ENCODE data around the gene TBC1D28.
"Not testable (repeated sequence)": the region's sequence is repeated elsewhere in the genome, so short reads cannot be mapped to it uniquely, and the experiment has no call there.

TBC1D28 gene

DNA sequence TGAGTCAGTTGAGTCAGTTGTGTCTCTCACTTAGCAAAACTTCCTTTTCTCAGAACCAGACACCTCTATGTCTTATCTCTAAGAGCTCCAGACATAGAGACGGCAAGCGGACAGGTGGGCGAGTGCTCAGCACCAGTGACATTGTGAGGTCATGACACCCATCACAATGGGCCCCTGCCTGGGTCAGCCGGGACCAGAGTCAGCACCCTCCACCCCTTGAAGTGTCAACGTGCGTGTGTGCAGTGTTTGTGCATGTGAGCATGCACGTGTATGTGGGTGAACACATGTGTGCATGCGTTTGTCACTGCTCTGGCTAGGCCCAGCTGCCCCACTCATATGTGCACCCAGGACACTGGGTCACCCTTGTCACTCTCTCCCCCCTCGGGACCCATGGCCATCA lies at the start of gene TBC1D28:
Gene TBC1D28, minus strand, starts transcription at position 101 of the 400 bp plus-strand sequence. CDS start 3,039 bp downstream, outside the sequence.
- H3K4me3 ChIP-seq; H3K9me3 ChIP-seq; DNase-seq; H3K27me3 ChIP-seq; H3K27ac ChIP-seq; H3K4me1 ChIP-seq; intact Hi-C loops (cut with DNase I; ENCODE audit: low total_unique reads); H3K36me3 ChIP-seq: not testable (repeated sequence)

DNA sequence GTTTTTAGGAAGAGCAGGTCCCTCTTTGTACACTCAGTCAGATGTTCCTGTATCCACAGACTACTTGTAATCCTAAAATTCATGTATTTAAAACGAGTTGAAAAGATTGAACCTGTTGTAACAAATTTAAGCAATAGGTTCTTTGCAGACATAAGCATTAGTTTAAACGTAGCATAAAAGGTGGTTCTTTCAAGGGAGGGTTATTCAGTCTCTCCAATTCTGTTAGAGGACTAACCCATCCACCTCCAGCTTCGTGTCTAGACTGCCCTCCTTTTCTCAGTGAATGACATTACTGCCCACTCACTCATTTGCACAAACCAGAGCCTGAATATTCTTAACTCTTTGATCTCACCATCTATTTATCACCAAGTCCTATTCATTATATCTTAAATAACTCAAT lies 38.5 kb upstream of the TBC1D28 start:
- peak overlapping the region in 1 of 2 donors; percentile 61 for H3K4me3 ChIP-seq
- H3K4me1 ChIP-seq; H3K27me3 ChIP-seq; H3K9me3 ChIP-seq; intact Hi-C loops (cut with DNase I; ENCODE audit: low total_unique reads); H3K27ac ChIP-seq; DNase-seq; H3K36me3 ChIP-seq: not testable (repeated sequence)

DNA sequence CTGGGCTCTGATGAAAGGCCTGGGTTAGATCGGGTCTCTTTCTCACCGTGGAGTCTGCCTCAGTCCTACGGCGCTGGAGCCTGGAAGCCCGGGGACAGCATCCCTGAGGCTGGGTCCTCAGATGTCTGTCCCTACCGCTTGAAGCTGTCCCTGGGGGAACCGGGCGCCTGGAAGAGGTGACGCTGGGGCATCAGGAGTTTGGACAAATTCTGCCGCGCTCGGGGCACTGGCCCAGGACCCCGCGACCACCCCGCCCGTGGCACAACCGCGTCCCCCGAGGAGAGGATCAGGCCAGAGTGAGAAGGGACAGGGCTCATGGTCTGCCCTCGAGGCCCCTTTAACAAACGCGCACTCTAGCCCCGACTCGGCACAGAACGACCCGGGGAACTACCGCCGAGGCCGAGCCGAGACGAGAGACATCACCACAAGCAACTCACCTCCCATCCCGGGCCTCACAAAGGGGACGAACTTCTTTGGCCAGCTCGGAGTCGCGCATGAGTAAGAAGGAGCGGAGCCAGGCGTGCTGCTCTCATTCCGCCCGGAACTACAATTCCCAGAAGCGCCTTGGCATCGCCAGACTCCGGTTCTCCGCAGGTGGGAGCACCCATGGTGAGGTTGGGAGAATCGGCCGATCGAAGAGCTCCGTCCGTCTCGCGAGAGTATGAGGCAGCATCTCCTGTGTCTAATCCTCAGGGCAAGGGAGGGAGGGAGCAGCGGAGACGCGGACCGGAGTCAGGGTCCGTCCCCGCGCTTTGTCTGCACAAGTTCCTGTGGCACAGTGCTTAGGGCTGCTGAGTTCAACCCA lies 37.8 kb upstream of the TBC1D28 start, which contains the start of gene FOXO3B:
Gene FOXO3B, minus strand, starts transcription at position 548 of the 805 bp plus-strand sequence. CDS start 663 bp downstream, outside the sequence.
- H3K27me3 ChIP-seq; intact Hi-C loops (cut with DNase I; ENCODE audit: low total_unique reads); H3K4me1 ChIP-seq; H3K36me3 ChIP-seq; H3K9me3 ChIP-seq: not testable (repeated sequence)
- Histone ChIP-seq H3K4me3 (peak within 1 kb of the TSS; percentile 57 to 61), H3K27ac (peak within 1 kb of the TSS; percentile 41 to 70)
- peak; percentile 74 to 79 for DNase-seq

DNA sequence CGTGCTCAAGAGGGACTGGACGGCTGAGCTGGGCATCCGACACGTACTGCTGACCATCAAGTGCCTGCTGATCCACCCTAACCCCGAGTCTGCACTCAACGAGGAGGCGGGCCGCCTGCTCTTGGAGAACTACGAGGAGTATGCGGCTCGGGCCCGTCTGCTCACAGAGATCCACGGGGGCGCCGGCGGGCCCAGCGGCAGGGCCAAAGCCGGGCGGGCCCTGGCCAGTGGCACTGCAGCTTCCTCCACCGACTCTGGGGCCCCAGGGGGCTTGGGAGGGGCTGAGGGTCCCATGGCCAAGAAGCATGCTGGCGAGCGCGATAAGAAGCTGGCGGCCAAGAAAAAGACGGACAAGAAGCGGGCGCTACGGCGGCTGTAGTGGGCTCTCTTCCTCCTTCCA lies 33.2 kb upstream of the TBC1D28 start:
- H3K4me3 ChIP-seq; H3K9me3 ChIP-seq; intact Hi-C loops (cut with DNase I; ENCODE audit: low total_unique reads); H3K27me3 ChIP-seq; H3K4me1 ChIP-seq; H3K27ac ChIP-seq; DNase-seq: not testable (repeated sequence)
- peaks cover 0 to 25% (median 20%) of the 10 kb centered on the region in 3 donors for H3K36me3 ChIP-seq

DNA sequence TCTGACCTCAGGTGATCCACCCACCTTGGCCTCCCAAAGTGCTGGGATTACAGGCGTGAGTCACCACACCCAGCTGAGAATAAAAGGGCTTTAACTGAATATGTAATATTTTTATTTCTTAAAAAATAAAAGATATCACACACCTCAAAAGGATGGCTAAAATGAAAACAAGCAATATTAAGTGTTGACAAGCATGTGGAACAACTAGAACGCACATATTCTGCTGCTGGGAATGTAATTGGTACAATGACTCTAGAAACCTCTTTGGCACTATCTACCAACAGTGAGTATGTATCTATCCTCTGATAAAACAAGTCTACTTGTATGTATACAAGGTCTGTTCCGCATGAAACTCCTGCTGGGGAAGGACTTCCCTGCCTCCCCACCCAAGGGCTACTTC lies 32.7 kb upstream of the TBC1D28 start:
- H3K27ac ChIP-seq; DNase-seq; H3K4me1 ChIP-seq; H3K4me3 ChIP-seq; H3K27me3 ChIP-seq; intact Hi-C loops (cut with DNase I; ENCODE audit: low total_unique reads); H3K9me3 ChIP-seq: not testable (repeated sequence)
- H3K36me3 ChIP-seq: peaks cover 2 to 29% (median 24%) of the 10 kb centered on the region in 3 donors

DNA sequence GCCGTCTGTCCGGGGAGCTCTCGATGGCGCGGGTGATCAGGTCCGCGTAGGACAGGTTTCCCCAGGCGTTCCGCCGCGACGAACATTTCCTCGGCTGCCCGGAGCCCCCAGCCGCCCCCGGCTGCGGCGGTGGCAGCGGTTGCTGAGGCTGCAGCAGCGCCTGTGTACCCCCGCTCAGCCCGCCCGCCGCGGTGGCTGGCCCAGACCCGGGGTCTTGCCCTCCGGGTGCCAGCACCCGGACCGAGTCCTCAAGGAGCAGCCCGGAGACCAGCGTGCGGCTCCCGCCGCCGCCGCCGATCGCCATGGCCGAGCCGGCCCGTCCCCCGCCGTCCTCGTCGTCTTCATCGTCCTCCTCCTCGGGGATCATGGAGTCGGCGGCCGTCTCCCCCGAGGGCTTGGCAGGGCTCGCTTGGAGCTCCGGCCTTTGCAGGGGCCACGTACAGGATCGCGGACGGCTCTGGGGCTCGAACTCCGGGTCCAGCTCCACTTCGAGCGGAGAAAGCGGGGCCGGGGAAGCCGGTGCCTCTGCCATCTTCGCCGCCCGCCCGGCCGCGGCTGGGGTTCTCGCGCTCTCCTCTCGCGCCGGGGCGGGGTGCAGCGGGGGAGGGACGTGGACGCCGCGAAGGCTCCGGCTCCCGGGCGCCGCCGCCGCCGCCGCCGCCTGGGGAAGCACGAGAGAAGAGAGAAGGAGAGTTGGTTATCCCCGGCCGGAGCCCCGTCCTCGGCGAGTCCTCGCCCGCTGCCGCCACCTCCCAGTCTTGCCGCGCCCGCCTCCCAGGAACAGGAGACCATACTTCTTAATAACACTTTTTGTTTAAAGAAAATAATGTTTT lies 28.4 kb upstream of the TBC1D28 start:
- peaks cover 28 to 58% (median 57%) of the 10 kb centered on the region in 3 donors for H3K36me3 ChIP-seq
- DNase-seq; H3K27me3 ChIP-seq; H3K4me1 ChIP-seq; intact Hi-C loops (cut with DNase I; ENCODE audit: low total_unique reads); H3K4me3 ChIP-seq; H3K27ac ChIP-seq: not testable (repeated sequence)
- peaks cover 0 to 19% (median 4%) of the 10 kb centered on the region in 3 donors for H3K9me3 ChIP-seq

DNA sequence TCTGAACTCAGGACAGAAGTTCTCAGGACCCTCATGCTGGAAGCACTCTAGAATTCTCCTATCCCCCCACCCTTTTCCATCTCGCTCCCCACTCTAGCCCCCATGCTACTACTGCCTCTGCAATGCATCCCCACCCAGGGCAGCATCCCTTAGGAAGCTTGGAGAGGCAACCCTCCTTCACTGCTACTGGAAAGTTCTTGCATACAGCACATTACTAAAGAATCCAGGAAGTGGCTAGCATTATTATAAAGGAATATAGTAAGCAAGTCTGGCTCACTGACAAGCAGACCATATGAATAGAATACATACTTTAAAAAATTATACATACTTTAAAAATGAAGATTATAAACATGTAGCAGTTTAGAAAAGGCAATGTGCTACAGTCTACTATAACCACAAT lies 24.4 kb upstream of the TBC1D28 start:
- peaks cover 39 to 50% (median 47%) of the 10 kb centered on the region in 3 donors for H3K36me3 ChIP-seq
- DNase-seq; intact Hi-C loops (cut with DNase I; ENCODE audit: low total_unique reads); H3K4me1 ChIP-seq; H3K4me3 ChIP-seq; H3K27me3 ChIP-seq; H3K27ac ChIP-seq: not testable (repeated sequence)
- peaks cover 0 to 41% (median 14%) of the 10 kb centered on the region in 3 donors for H3K9me3 ChIP-seq

DNA sequence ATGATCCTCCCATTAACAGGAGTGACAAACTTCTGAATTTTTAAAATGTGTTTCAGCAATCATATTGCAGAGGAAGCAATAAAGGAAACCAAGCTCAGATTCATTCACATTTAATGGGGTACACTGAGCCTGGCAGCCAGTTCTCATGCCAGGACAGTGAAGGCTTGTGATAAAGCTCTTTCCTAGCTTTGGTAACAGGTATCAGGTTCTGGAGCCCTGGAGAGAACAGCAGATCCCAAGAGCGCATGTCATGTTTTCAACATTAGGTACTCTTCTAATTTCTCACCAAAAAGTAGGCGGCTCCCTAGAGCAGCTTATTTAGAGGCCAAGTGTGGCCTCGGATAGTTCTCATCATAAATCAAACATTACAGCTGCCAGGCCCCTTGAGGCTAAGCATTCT lies 23.3 kb upstream of the TBC1D28 start:
- H3K27me3 ChIP-seq; intact Hi-C loops (cut with DNase I; ENCODE audit: low total_unique reads); H3K4me1 ChIP-seq; H3K4me3 ChIP-seq; H3K27ac ChIP-seq; DNase-seq: not testable (repeated sequence)
- Histone ChIP-seq H3K36me3 (peaks cover 42 to 46% (median 42%) of the 10 kb centered on the region in 3 donors), H3K9me3 (peaks cover 0 to 51% (median 20%) of the 10 kb centered on the region in 3 donors)

DNA sequence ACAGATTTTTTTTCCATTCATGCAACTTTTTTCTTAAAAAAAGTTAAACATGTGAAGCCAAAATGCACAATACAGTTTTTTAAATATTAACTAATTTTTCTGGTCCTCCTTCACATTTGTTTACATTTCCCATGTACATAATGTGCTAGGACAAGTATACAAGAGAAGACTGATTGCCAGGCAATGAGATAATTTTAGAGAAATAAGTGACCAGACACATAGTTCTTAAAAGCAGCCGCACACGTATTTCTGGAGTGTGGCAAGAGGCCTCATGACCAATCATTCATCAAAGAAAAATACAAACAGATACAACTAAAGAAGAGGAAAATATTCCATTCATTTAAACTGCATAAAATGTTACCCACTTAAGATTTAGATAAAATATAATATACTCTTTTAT lies 22.1 kb upstream of the TBC1D28 start:
- H3K27me3 ChIP-seq; H3K27ac ChIP-seq; DNase-seq; H3K4me1 ChIP-seq; H3K4me3 ChIP-seq; intact Hi-C loops (cut with DNase I; ENCODE audit: low total_unique reads): not testable (repeated sequence)
- Histone ChIP-seq H3K9me3 (peaks cover 2 to 64% (median 28%) of the 10 kb centered on the region in 3 donors), H3K36me3 (peaks cover 31 to 37% (median 34%) of the 10 kb centered on the region in 3 donors)

DNA sequence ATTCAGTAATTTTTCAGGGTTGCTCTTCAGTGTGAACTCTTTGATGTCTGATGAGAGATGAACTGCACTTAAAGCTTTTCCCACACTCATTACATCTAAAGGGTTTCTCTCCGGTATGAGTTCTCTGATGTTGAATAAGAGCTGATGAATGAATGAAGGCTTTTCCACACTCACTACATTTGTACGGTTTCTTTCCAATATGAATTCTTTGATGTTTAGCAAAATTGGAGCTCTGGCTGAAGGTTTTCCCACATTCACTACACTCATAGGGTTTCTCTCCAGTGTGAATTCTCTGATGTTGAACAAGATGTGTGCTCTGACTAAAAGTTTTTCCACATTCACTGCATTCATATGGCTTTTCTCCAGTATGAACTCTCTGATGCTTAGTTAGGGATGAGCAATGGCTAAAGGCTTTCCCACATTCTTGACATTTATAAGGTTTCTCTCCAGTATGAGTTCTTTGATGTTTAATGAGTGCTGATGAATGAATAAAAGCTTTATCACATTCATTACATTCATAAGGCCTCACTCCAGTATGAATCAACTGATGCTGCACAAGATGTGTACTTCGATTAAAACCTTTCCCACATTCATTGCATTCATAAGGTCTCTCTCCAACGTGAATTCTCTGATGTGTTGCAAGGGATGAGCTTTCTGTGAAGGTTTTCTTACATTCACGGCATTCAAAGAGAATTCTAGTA lies 17.9 kb upstream of the TBC1D28 start:
- peaks cover 2 to 54% (median 30%) of the 10 kb centered on the region in 3 donors for H3K9me3 ChIP-seq
- DNase-seq; intact Hi-C loops (cut with DNase I; ENCODE audit: low total_unique reads); H3K27ac ChIP-seq; H3K4me3 ChIP-seq; H3K36me3 ChIP-seq; H3K4me1 ChIP-seq; H3K27me3 ChIP-seq: not testable (repeated sequence)

DNA sequence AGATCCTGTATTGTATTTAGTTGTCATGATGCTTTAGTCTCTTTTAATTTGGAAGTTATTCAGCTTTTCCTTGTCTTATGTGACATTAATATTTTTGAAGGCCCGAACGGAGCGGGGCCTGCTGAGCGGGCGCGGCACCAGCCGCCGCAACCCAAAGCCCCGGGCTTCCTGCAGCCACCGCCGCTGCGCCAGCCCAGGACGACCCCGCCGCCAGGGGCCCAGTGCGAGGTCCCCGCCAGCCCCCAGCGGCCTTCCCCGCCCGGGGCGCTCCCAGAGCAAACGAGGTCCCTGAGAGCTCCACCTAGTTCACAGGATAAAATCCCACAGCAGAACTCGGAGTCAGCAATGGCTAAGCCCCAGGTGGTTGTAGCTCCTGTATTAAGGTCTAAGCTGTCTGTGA lies 5.9 kb upstream of the TBC1D28 start:
- H3K4me3 ChIP-seq; H3K27ac ChIP-seq; H3K9me3 ChIP-seq; H3K4me1 ChIP-seq; intact Hi-C loops (cut with DNase I; ENCODE audit: low total_unique reads); DNase-seq; H3K27me3 ChIP-seq; H3K36me3 ChIP-seq: not testable (repeated sequence)

DNA sequence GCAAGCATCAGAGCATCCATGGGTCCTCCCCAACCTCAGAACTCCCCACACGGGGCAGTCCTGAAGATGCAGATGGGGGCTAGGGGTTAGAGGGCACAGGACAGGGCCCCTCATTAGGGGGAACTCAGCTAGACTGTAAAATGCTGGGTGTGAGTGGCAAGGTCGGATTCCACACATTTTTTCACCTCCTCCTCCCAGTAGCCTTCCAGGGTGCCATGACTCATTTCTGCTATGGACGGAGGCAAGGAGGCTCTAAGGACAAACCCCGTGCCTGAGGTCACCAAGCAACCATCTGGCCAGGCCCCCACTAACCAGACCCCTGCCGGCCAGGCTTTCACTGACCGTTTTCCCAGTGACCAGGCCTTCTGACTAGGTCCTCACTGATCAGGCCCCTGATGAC lies 1.1 kb downstream of the TBC1D28 start:
- H3K27ac ChIP-seq; H3K36me3 ChIP-seq; H3K27me3 ChIP-seq; H3K4me3 ChIP-seq; intact Hi-C loops (cut with DNase I; ENCODE audit: low total_unique reads); DNase-seq; H3K9me3 ChIP-seq; H3K4me1 ChIP-seq: not testable (repeated sequence)

DNA sequence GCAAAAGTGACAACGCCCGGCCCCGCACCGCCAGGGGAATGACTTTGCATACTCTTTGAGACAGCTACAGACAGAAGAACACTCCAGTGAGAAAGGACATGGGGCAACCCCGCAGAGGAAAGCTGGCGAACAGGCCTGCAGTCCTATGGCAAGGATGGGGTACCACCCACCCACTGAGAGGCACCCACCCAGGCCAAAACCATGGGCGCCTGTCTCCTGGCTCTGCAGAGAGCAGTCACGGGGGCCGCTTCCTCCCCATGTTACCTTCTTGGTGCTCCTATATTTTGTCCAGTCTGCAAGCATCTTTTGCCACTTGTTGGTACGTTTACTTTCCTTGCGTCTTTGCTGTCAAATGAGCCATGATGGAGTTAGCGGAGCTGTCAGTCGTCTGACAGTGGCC lies 5.8 kb downstream of the TBC1D28 start:
- H3K27ac ChIP-seq; intact Hi-C loops (cut with DNase I; ENCODE audit: low total_unique reads); DNase-seq; H3K4me1 ChIP-seq; H3K36me3 ChIP-seq; H3K9me3 ChIP-seq; H3K4me3 ChIP-seq: not testable (repeated sequence)
- H3K27me3 ChIP-seq: peaks cover 0 to 16% of the 10 kb centered on the region in 2 donors

All from tibial artery (tissue), 4 donors.